LNCaP clone FGC (cell line): ENCODE measurements around the gene FBXO21.
A peak's percentile ranks its signal among the peaks of the same experiment; 100 is the strongest.

Experiments used
- DNase-seq: peaks from one replicate; pipeline ENCODE4 v3.0.0-alpha.2; 2011; ENCODE audit warnings: low read depth
- H3K4me3 ChIP-seq: 2 replicates; pipeline ENCODE4 v1.5.1; 2011; ENCODE audit warnings: mild to moderate bottlenecking, low read depth, low read length, control low read depth
- CTCF ChIP-seq: IDR thresholded peaks from 2 replicates; pipeline ENCODE4 v1.5.1; 2012; ENCODE audit warnings: mild to moderate bottlenecking; ENCODE audit not compliant: control insufficient read depth, insufficient read depth; ENCODE audit errors: extremely low read depth

Gene FBXO21, protein sequence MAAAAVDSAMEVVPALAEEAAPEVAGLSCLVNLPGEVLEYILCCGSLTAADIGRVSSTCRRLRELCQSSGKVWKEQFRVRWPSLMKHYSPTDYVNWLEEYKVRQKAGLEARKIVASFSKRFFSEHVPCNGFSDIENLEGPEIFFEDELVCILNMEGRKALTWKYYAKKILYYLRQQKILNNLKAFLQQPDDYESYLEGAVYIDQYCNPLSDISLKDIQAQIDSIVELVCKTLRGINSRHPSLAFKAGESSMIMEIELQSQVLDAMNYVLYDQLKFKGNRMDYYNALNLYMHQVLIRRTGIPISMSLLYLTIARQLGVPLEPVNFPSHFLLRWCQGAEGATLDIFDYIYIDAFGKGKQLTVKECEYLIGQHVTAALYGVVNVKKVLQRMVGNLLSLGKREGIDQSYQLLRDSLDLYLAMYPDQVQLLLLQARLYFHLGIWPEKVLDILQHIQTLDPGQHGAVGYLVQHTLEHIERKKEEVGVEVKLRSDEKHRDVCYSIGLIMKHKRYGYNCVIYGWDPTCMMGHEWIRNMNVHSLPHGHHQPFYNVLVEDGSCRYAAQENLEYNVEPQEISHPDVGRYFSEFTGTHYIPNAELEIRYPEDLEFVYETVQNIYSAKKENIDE

GRCh38 chr12:117190210-117190781, at the start of gene FBXO21:
Gene FBXO21 (minus strand): TSS chr12:117190470. CDS start chr12:117190456, 14 bp downstream.
- DNase-seq = peak; percentile 33
- H3K4me3 ChIP-seq = peak within 1 kb of the TSS; percentile 73
- TF ChIP-seq CTCF = no peak

- peak; percentile 69 for TF ChIP-seq CTCF
- no peak overlapping the region for H3K4me3 ChIP-seq
- peak; percentile 18 for DNase-seq
Observed at GRCh38 chr12:117236456-117237001, 46.3 kb upstream of the FBXO21 start.

DNA sequence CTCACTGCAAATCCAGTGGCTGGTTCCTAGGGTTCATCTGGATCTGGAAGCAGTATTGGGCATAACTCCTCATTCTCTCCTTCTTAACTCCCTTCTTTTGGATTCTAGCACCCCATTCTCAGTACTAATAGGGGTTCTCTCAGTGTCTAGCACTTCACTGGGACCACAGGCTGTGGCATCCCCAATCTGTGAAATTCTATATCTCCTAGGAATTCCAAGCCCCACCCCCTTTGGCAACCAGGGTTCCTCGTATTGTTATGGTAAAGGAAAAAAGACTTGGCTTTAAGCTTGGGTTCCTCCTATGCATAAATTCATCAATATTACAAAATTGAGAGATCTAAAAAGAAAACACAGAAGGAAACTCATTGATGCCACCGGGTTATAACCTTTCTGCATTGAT, 45.0 kb upstream of the FBXO21 start:
- no peak for TF ChIP-seq CTCF
- DNase-seq = no peak
- no peak overlapping the region for H3K4me3 ChIP-seq

- no peak overlapping the region for H3K4me3 ChIP-seq
- DNase-seq = no peak
- no peak for TF ChIP-seq CTCF
Observed at GRCh38 chr12:117234441-117234840, 44.2 kb upstream of the FBXO21 start.

- no peak for TF ChIP-seq CTCF
- no peak overlapping the region for H3K4me3 ChIP-seq
- DNase-seq = no peak
Observed at GRCh38 chr12:117231750-117232149, 41.5 kb upstream of the FBXO21 start.

- no peak for TF ChIP-seq CTCF
- H3K4me3 ChIP-seq = no peak overlapping the region
- DNase-seq = no peak
Observed at GRCh38 chr12:117228239-117228638, 38.0 kb upstream of the FBXO21 start.
